Heart right ventricle (tissue), 16 donors: ENCODE data around the gene CMIP. TPM values are rescaled to one million over a fixed set of nuclear protein-coding genes. Genes with fewer than 3 reads are reported as not detected.

Experiments used
- ATAC-seq, 8 donors: fragments of 200-7000 bp; cut with Tn5 transposase; one replicate each; pipeline ENCODE4 v1.9.1; 2020; ENCODE audit warnings: mild to moderate bottlenecking in 8 of 8, moderate library complexity in 8 of 8, moderate number of reproducible peaks in 1 of 8
- DNase-seq, 2 donors: peaks; one replicate each; pipeline ENCODE4 v3.0.0-alpha.2; 2020
- H3K27ac ChIP-seq, 10 donors: fragments of 200-600 bp; sonication (generic) in 2 of 10; one replicate each; pipeline versions ENCODE4 v1.5.0 to v1.8.0; 2020 to 2022; ENCODE audit warnings: mild to moderate bottlenecking in 3 of 10
- H3K27me3 ChIP-seq, 7 donors: fragments of 200-600 bp; one replicate each; pipeline ENCODE4 v1.8.0; 2021 to 2022; ENCODE audit warnings: mild to moderate bottlenecking in 2 of 7
- H3K36me3 ChIP-seq, 9 donors: fragments of 200-600 bp; sonication (generic) in 1 of 9; one replicate each; pipeline versions ENCODE4 v1.5.0 to v1.8.0; 2020 to 2022; ENCODE audit warnings: mild to moderate bottlenecking in 2 of 9
- H3K4me1 ChIP-seq, 9 donors: fragments of 200-600 bp; sonication (generic) in 1 of 9; one replicate each; pipeline versions ENCODE4 v1.5.0 to v1.8.0; 2020 to 2022; ENCODE audit warnings: mild to moderate bottlenecking in 4 of 9
- H3K4me3 ChIP-seq, 10 donors: fragments of 200-600 bp; sonication (generic) in 2 of 10; one replicate each; pipeline versions ENCODE4 v1.5.0 to v1.8.0; 2020 to 2022; ENCODE audit warnings: mild to moderate bottlenecking in 7 of 10, moderate library complexity in 2 of 10
- H3K9me3 ChIP-seq, 11 donors: fragments of 200-600 bp in 10 of 11; sonication (generic) in 2 of 11; one replicate each; pipeline versions ENCODE4 v1.5.0 to v1.8.0; 2013 to 2022; ENCODE audit warnings: mild to moderate bottlenecking in 2 of 11, control low read depth in 1 of 11, moderate library complexity in 1 of 11
- WGBS, 2 donors: extraction: QIAGEN DNeasy Blood & Tissue Kit; methylation state at CpG; one replicate each; pipeline ENCODE4 v1.1.7; 2013; ENCODE audit warnings: inconsistent platforms in 1 of 2; 5-methylcytosine and 5-hydroxymethylcytosine counted together
- intact Hi-C, 10 donors: fragments of 100-400 bp; cut with DNase I; formaldehyde crosslinking; loops; one replicate each; pipeline versions ENCODE4 v1.11.1 to v1.14.2; 2022
- polyA plus RNA-seq, 2 donors: library from polyadenylated mRNA; stranded (reverse); fragments of 200-250 nt; gene quantifications; one replicate each; pipeline ENCODE4 v1.2.3, GENCODE V29; 2013
- total RNA-seq, 10 donors: library from RNA; stranded (reverse); fragmentation: NEBNext Ultra II Directional in 3 of 10; extraction: Animal tissue kit (Norgen Biotek cat#: 25700) in 3 of 10; gene quantifications; one replicate each; pipeline versions ENCODE4 v1.2.1 to v1.2.4, GENCODE V29; 2021 to 2023
- TF ChIP-seq, protein P1 (sequence below), 9 donors: fragments of 200-600 bp; sonication (generic) in 2 of 9; IDR thresholded peaks; one replicate each; pipeline versions ENCODE4 v1.5.0 to v1.8.0; 2021 to 2022; ENCODE audit warnings: antibody characterized with exemption in 9 of 9, mild to moderate bottlenecking in 5 of 9, moderate library complexity in 1 of 9
- donor health status: Arrhythmogenic right ventricular cardiomyopathy.
- donor health status: ischemic (EF 13 %, LVEDD 7.1; RV severe dilation, severe dysfunction).
- donor health status: healthy with polysubstance abuse.
- donor health status: DM: no; HTN: yes; CAD: no.
- donor health status: DM: no; HTN: no; CAD: no.
- donor health status: ischemic (EF 25% LVEDD 6.9; RV normal size, moderate dysfunction).
- donor health status: ischemic (EF 25% LVEDD 5.7; RV mildly dilated, moderate dysfunction).
- donor health status: healthy.
- donor health status: DM: yes; HTN: yes; CAD: no.
- donor health status: Ischemic cardiomyopathy.
- donor health status: ischemic (EF 35%, LVEDD 5.7; RV mildly dilated, moderate dysfunction).
- donor health status: nonischemic (EF 11% LVEDD 7.7; RV severe dilation, severe dysfunction).
- donor health status: DM: yes; HTN: yes; CAD: no.
- donor health status: PGD.
- donor health status: ischemic (EF 29% LVEDD 5.4; RV normal size, mild dysfunction).
- donor health status: nonischemic (EF 23%, LVEDD 6.1; RV moderate dilation, normal function).

The CMIP gene
- total and polyA plus RNA-seq, 12 donors: 5.4 to 32.8 (median 13.0) TPM

GRCh38 chr16:81537721-81538561 lies 93.3 kb downstream of the CMIP start:
- Histone ChIP-seq H3K27ac (no peak overlapping the region), H3K4me1 (peaks cover 0 to 23% (median 5%) of the 10 kb centered on the region in 9 donors), H3K9me3 (no peaks in the 10 kb centered on the region), H3K4me3 (no peak overlapping the region), H3K36me3 (no peaks in the 10 kb centered on the region), H3K27me3 (no peaks in the 10 kb centered on the region)
- DNase-seq: no peak
- intact Hi-C loops: no loop called here
- peak in 1 of 8 donors; percentile 37 for ATAC-seq
- WGBS, 2 donors: 90 to 91% methylated on average over 18 of the region's 18 CpGs
- TF ChIP-seq, protein P1, sequence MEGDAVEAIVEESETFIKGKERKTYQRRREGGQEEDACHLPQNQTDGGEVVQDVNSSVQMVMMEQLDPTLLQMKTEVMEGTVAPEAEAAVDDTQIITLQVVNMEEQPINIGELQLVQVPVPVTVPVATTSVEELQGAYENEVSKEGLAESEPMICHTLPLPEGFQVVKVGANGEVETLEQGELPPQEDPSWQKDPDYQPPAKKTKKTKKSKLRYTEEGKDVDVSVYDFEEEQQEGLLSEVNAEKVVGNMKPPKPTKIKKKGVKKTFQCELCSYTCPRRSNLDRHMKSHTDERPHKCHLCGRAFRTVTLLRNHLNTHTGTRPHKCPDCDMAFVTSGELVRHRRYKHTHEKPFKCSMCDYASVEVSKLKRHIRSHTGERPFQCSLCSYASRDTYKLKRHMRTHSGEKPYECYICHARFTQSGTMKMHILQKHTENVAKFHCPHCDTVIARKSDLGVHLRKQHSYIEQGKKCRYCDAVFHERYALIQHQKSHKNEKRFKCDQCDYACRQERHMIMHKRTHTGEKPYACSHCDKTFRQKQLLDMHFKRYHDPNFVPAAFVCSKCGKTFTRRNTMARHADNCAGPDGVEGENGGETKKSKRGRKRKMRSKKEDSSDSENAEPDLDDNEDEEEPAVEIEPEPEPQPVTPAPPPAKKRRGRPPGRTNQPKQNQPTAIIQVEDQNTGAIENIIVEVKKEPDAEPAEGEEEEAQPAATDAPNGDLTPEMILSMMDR (IDR thresholded peaks at IDR 0.05): no peak

- TF ChIP-seq, protein P1 (IDR thresholded peaks at IDR 0.05): no peak
- no peaks in the 10 kb centered on the region for H3K27me3 ChIP-seq
- no peak overlapping the region for H3K4me3 ChIP-seq
- ATAC-seq (peak in 1 of 8 donors; percentile 33), DNase-seq (no peak)
- peaks cover 0 to 35% (median 18%) of the 10 kb centered on the region in 9 donors for H3K4me1 ChIP-seq
- 75 to 76% methylated on average over 18 of the region's 18 CpGs for WGBS, 2 donors
- H3K9me3 ChIP-seq: no peaks in the 10 kb centered on the region
- H3K36me3 ChIP-seq: no peaks in the 10 kb centered on the region
- H3K27ac ChIP-seq: no peak overlapping the region
- intact Hi-C loops: no loop called here
Measured at GRCh38 chr16:81539009-81539758, 94.6 kb downstream of the CMIP start.

- 94 to 97% methylated on average over 19 of the region's 19 CpGs for WGBS, 2 donors
Measured at GRCh38 chr16:81539759-81540472, 95.3 kb downstream of the CMIP start.

More at GRCh38 chr16:81539759-81540472, 95.3 kb downstream of the CMIP start:
- no peak for ATAC-seq
- intact Hi-C loops: no loop called here
- H3K36me3 ChIP-seq: no peaks in the 10 kb centered on the region
- no peak overlapping the region for H3K4me3 ChIP-seq
- peaks cover 0 to 43% (median 25%) of the 10 kb centered on the region in 9 donors for H3K4me1 ChIP-seq
- no peak overlapping the region for H3K27ac ChIP-seq
- no peaks in the 10 kb centered on the region for H3K9me3 ChIP-seq
- TF ChIP-seq, protein P1 (IDR thresholded peaks at IDR 0.05): no peak
- no peaks in the 10 kb centered on the region for H3K27me3 ChIP-seq
- no peak for DNase-seq
